Lower lobe of right lung (tissue), 2 donors: Measurements from ENCODE around the gene WNT5B. TPM values are rescaled to one million over a fixed set of nuclear protein-coding genes. Genes with fewer than 3 reads are reported as not detected.

Experiments
- ATAC-seq, 2 donors: fragments of 200-7000 bp; cut with Tn5 transposase; one replicate each; pipeline ENCODE4 v1.9.1; 2020 to 2022; ENCODE audit warnings: mild to moderate bottlenecking in 2 of 2, moderate library complexity in 2 of 2
- DNase-seq: peaks from one replicate; pipeline ENCODE4 v3.0.0-alpha.2; 2020
- H3K27ac ChIP-seq: fragments of 200-600 bp; one replicate; pipeline ENCODE4 v1.8.0; 2022
- H3K27me3 ChIP-seq: fragments of 200-600 bp; one replicate; pipeline ENCODE4 v1.8.0; 2022; ENCODE audit warnings: low read depth
- H3K36me3 ChIP-seq: fragments of 200-600 bp; one replicate; pipeline ENCODE4 v1.8.0; 2022; ENCODE audit warnings: mild to moderate bottlenecking
- H3K4me1 ChIP-seq: fragments of 200-600 bp; one replicate; pipeline ENCODE4 v1.8.0; 2022
- H3K4me3 ChIP-seq: fragments of 200-600 bp; one replicate; pipeline ENCODE4 v1.8.0; 2022; ENCODE audit warnings: mild to moderate bottlenecking
- H3K9me3 ChIP-seq: fragments of 200-600 bp; one replicate; pipeline ENCODE4 v1.8.0; 2022
- CTCF ChIP-seq: fragments of 200-600 bp; IDR thresholded peaks from one replicate; pipeline ENCODE4 v1.8.0; 2022; ENCODE audit warnings: antibody characterized with exemption, mild to moderate bottlenecking
- intact Hi-C: fragments of 100-400 bp; cut with DNase I; formaldehyde crosslinking; loops from one replicate; pipeline ENCODE4 v1.11.0; 2022
- total RNA-seq: library from RNA; stranded (reverse); fragmentation: NEBNext Ultra II Directional; extraction: Animal tissue kit (Norgen Biotek cat#: 25700); gene quantifications from one replicate; pipeline ENCODE4 v1.2.1, GENCODE V29; 2021
- donor health status: DM: no; HTN: yes; CAD: no; lungs with severe emphysema.

Gene WNT5B
- total RNA-seq, 1 donor from 2014 or later = 6.1 TPM

- peak; percentile 41 to 46 for ATAC-seq
- TF ChIP-seq CTCF = no peak
- H3K36me3 ChIP-seq = peaks cover 10% of the 10 kb centered on the region
- H3K9me3 ChIP-seq = no peaks in the 10 kb centered on the region
- no peak overlapping the region for H3K4me3 ChIP-seq
- intact Hi-C loops = no loop called here
- no peak overlapping the region for H3K27ac ChIP-seq
- no peak for DNase-seq
- H3K4me1 ChIP-seq = no peaks in the 10 kb centered on the region
- no peaks in the 10 kb centered on the region for H3K27me3 ChIP-seq
Observed at GRCh38 chr12:1644534-1645438, 15.8 kb downstream of the WNT5B start.

GRCh38 chr12:1645819-1646218, 16.8 kb downstream of the WNT5B start:
- Histone ChIP-seq H3K9me3 (no peaks in the 10 kb centered on the region), H3K36me3 (peaks cover 10% of the 10 kb centered on the region), H3K4me3 (no peak overlapping the region), H3K27ac (no peak overlapping the region), H3K27me3 (no peaks in the 10 kb centered on the region), H3K4me1 (no peaks in the 10 kb centered on the region)
- DNase-seq (no peak), ATAC-seq (no peak)
- intact Hi-C loops = no loop called here
- TF ChIP-seq CTCF = no peak

GRCh38 chr12:1646569-1647284, 17.7 kb downstream of the WNT5B start:
- ATAC-seq = no peak

GRCh38 chr12:1647285-1647669, 18.2 kb downstream of the WNT5B start:
- H3K9me3 ChIP-seq = no peaks in the 10 kb centered on the region
- ATAC-seq (no peak), DNase-seq (no peak)
- H3K27ac ChIP-seq = no peak overlapping the region
- no peak overlapping the region for H3K4me3 ChIP-seq
- H3K4me1 ChIP-seq = no peaks in the 10 kb centered on the region
- no peaks in the 10 kb centered on the region for H3K27me3 ChIP-seq
- no peak for TF ChIP-seq CTCF
- peaks cover 10% of the 10 kb centered on the region for H3K36me3 ChIP-seq
- intact Hi-C loops = no loop called here

More at GRCh38 chr12:1646569-1647284, 17.7 kb downstream of the WNT5B start:
- no peaks in the 10 kb centered on the region for H3K4me1 ChIP-seq
- no peak overlapping the region for H3K27ac ChIP-seq
- no peak for TF ChIP-seq CTCF
- peaks cover 10% of the 10 kb centered on the region for H3K36me3 ChIP-seq
- no peaks in the 10 kb centered on the region for H3K9me3 ChIP-seq
- H3K27me3 ChIP-seq = no peaks in the 10 kb centered on the region
- DNase-seq = no peak
- intact Hi-C loops = no loop called here
- no peak overlapping the region for H3K4me3 ChIP-seq

GRCh38 chr12:1650260-1650977, 21.4 kb downstream of the WNT5B start:
- ATAC-seq = no peak
- intact Hi-C loops = loop anchor here (5.0 kb wide), 1 partner anchor 137 kb away; no protein-coding TSS in a partner anchor

More at GRCh38 chr12:1650260-1650977, 21.4 kb downstream of the WNT5B start:
- DNase-seq = no peak
- Histone ChIP-seq H3K27ac (peak overlapping the region; percentile 38), H3K27me3 (no peaks in the 10 kb centered on the region), H3K4me1 (no peaks in the 10 kb centered on the region), H3K36me3 (peaks cover 10% of the 10 kb centered on the region), H3K9me3 (no peaks in the 10 kb centered on the region), H3K4me3 (no peak overlapping the region)
- TF ChIP-seq CTCF = no peak
